Psoas muscle (tissue), 8 donors: Measurements from ENCODE around the gene NR6A1. TPM values are rescaled to one million over a fixed set of nuclear protein-coding genes. Genes with fewer than 3 reads are reported as not detected.

ENCODE experiments used
- ATAC-seq, 4 donors: fragments of 200-7000 bp; cut with Tn5 transposase; one replicate each; pipeline ENCODE4 v1.9.1; 2020; ENCODE audit warnings: moderate library complexity in 3 of 4, mild to moderate bottlenecking in 2 of 4
- DNase-seq, 2 donors: peaks; one replicate each; pipeline ENCODE4 v3.0.0-alpha.2; 2020
- H3K27ac ChIP-seq: fragments of 200-600 bp; one replicate; pipeline ENCODE4 v1.8.0; 2022
- H3K27me3 ChIP-seq, 3 donors: fragments of 200-600 bp in 1 of 3; one replicate each; pipeline versions ENCODE4 v1.6.1 to v1.8.0; 2013 to 2022; ENCODE audit warnings: low read length in 2 of 3, mild to moderate bottlenecking in 2 of 3, moderate library complexity in 1 of 3; ENCODE audit not compliant: insufficient read depth in 3 of 3
- H3K36me3 ChIP-seq, 2 donors: fragments of 200-600 bp in 1 of 2; one replicate each; pipeline versions ENCODE4 v1.6.1 to v1.8.0; 2013 to 2022; ENCODE audit warnings: low read depth in 1 of 2, mild to moderate bottlenecking in 1 of 2, moderate library complexity in 1 of 2; ENCODE audit not compliant: insufficient read depth in 1 of 2
- H3K4me1 ChIP-seq: fragments of 200-600 bp; one replicate; pipeline ENCODE4 v1.8.0; 2022
- H3K4me3 ChIP-seq: fragments of 200-600 bp; one replicate; pipeline ENCODE4 v1.8.0; 2022; ENCODE audit warnings: mild to moderate bottlenecking
- H3K9me3 ChIP-seq: fragments of 200-600 bp; one replicate; pipeline ENCODE4 v1.8.0; 2022
- CTCF ChIP-seq: fragments of 200-600 bp; IDR thresholded peaks from one replicate; pipeline ENCODE4 v1.8.0; 2022; ENCODE audit warnings: antibody characterized with exemption
- WGBS, 3 donors: extraction: QIAGEN DNeasy Blood & Tissue Kit; methylation state at CpG; one replicate each; pipeline versions ENCODE4 v1.1.6 to v1.1.7; 2013; 5-methylcytosine and 5-hydroxymethylcytosine counted together
- intact Hi-C, 2 donors: fragments of 100-400 bp; cut with DNase I; formaldehyde crosslinking; loops; one replicate each; pipeline versions ENCODE4 v1.11.0 to v1.14.2; 2022
- polyA plus RNA-seq, 3 donors: library from polyadenylated mRNA; stranded (reverse); fragments of 200-250 nt; gene quantifications; one replicate each; pipeline ENCODE4 v1.2.3, GENCODE V29; 2013
- total RNA-seq, 4 donors: library from RNA; stranded (reverse); fragmentation: NEBNext Ultra II Directional in 2 of 4; extraction: Animal tissue kit (Norgen Biotek cat#: 25700) in 2 of 4; gene quantifications; one replicate each; pipeline versions ENCODE4 v1.2.1 to v1.2.4, GENCODE V29; 2021 to 2023
- donor health status: healthy with polysubstance abuse.
- donor health status: DM: no; HTN: no; CAD: no; lungs with moderate emphysema.
- donor health status: Bipolar disorder and iron deficiency.
- donor health status: healthy.
- donor health status: DM: yes; HTN: yes; CAD: no.
- donor health status: DM: no; HTN: no; CAD: no.
- donor health status: DM: no; HTN: no; CAD: no.
- donor health status: DM: yes; HTN: yes; CAD: no.

Gene NR6A1
- total and polyA plus RNA-seq, 7 donors: 0.32 to 2.6 (median 0.70) TPM

- Histone ChIP-seq H3K36me3 (no peaks in the 10 kb centered on the region), H3K27ac (no peak overlapping the region), H3K4me1 (no peaks in the 10 kb centered on the region), H3K4me3 (no peak overlapping the region), H3K9me3 (no peaks in the 10 kb centered on the region), H3K27me3 (peaks cover 0 to 66% (median 27%) of the 10 kb centered on the region in 3 donors)
- WGBS, 3 donors: 65 to 71% (median 68%) methylated on average over 12 of the region's 12 CpGs
- intact Hi-C loops: no loop called here
- TF ChIP-seq CTCF: no peak
- ATAC-seq (no peak), DNase-seq (peak in 1 of 2 donors; percentile 23)
Observed at GRCh38 chr9:124500796-124501611, 270.1 kb downstream of the NR6A1 start.

DNA sequence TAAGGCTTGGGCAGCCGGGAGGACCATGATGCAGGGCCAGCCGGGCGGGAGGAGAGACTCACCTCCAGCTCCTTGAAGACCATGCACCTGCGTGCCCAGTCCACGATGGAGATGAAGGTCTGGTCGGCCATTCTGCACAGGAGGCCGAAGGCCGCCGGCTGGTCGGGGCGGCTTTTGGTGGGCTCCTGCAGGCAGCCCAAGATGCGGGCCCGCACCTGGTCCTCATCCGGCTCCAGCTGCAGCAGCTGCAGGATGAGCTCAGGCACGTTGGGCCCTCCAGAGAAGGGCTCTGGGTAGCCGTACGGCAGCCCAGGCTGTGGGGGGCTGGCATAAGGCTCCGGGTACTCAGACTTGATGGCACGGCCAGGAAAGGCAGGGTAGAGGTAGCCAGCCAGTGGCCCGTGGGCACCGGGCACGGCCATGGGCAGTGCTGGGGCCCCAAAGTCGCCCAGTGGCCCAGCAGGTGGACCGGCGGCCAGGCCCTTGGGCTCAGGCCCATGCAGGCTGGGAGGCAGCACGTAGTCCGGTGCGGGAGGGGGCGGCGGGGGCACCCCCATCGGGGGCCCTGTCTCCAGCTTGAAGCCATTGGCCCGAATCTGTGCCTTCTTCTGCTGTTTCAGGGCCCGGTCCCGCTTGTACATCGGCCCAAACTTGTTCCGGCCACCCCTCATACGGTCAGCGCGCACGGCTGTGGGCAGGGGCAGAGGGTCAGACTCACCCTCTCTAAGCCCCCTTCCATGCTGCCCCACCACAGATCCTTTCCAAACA lies 270.9 kb downstream of the NR6A1 start:
- Histone ChIP-seq H3K4me1 (no peaks in the 10 kb centered on the region), H3K9me3 (no peaks in the 10 kb centered on the region), H3K36me3 (no peaks in the 10 kb centered on the region), H3K4me3 (no peak overlapping the region), H3K27ac (no peak overlapping the region), H3K27me3 (peaks cover 0 to 58% (median 21%) of the 10 kb centered on the region in 3 donors)
- DNase-seq (peak in 1 of 2 donors; percentile 28), ATAC-seq (no peak)
- no peak for TF ChIP-seq CTCF
- 83 to 88% (median 84%) methylated on average over 38 to 40 of the region's 40 CpGs for WGBS, 3 donors
- intact Hi-C loops: no loop called here

DNA sequence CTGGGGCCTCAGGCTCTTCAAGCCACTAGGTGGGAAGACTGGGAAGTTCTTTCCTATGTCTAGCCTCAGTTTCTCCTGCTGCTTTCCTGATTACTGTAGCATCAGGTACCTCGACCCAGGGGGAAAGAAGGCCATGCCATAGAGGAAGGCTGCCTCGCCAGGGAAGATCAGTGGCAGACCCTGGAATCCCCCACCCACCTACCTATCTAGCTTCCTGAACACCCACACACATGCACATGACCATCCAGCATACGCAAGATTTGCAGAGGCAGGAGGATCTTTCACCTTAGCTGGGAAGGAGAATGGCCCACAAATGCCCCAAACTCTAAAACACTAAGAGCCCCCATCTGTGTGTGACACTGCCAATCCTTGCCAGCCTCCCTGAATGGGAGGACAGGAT lies 271.9 kb downstream of the NR6A1 start:
- WGBS, 3 donors: 69 to 87% (median 86%) methylated on average over 3 of the region's 3 CpGs
- no peak for TF ChIP-seq CTCF

DNA sequence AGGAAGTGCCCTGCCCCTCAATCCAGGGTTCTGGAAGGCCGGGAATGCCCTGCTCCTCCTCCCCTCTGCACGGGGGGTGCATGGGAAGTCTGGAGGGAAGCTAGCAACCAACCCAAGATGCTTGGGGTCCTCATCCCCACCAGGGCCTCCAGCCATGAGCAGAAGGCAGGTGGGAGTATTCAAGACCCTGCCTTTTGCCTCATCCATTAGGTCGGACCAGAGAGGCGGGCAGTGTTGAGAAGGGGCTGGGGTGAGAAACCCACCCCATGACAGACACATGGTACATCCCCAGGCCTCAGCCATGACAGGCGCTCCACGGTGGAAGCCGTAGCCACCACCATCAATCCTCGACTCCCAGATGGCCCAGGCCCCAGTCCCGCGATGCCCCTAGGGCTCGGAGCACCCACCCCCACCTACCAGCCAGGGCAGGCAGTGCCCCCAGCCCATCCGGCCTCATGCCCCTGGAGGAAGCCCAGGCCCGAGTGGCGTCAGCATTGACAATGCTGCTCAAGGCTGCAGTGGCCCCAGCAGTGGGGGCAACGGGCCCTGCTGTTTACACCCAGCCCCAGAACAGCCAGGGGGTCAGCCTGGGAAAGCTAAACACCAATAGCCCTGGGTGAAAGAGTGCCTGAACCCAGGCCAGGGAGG lies 272.5 kb downstream of the NR6A1 start:
- DNase-seq (no peak), ATAC-seq (no peak)
- Histone ChIP-seq H3K4me1 (no peaks in the 10 kb centered on the region), H3K36me3 (no peaks in the 10 kb centered on the region), H3K9me3 (no peaks in the 10 kb centered on the region), H3K4me3 (no peak overlapping the region), H3K27me3 (peaks cover 0 to 45% (median 10%) of the 10 kb centered on the region in 3 donors), H3K27ac (no peak overlapping the region)
- WGBS, 3 donors: 73 to 76% (median 76%) methylated on average over 14 to 15 of the region's 15 CpGs
- intact Hi-C loops: no loop called here
- TF ChIP-seq CTCF: no peak

More for the DNA sequence above, 271.9 kb downstream of the NR6A1 start:
- intact Hi-C loops: no loop called here
- H3K4me1 ChIP-seq: no peaks in the 10 kb centered on the region
- H3K4me3 ChIP-seq: no peak overlapping the region
- no peaks in the 10 kb centered on the region for H3K9me3 ChIP-seq
- H3K27me3 ChIP-seq: peaks cover 0 to 51% (median 13%) of the 10 kb centered on the region in 3 donors
- no peak for DNase-seq
- H3K27ac ChIP-seq: no peak overlapping the region
- ATAC-seq: no peak
- H3K36me3 ChIP-seq: no peaks in the 10 kb centered on the region
